ENCODE results near the gene PPFIA2.
"Not testable (repeated sequence)": the region's sequence is repeated elsewhere in the genome, so short reads cannot be mapped to it uniquely, and the experiment has no call there.

The PPFIA2 gene

GRCh38 chr12:81597928-81598604, 161.1 kb downstream of the PPFIA2 start:
- Histone ChIP-seq H3K27me3 (ENCODE audit: control insufficient read depth, insufficient read depth, low read length) (no peaks in the 10 kb centered on the region), H3K36me3 (ENCODE audit: control insufficient read depth, insufficient read depth, low read length) (no peaks in the 10 kb centered on the region), H3K4me1 (ENCODE audit: control insufficient read depth, insufficient read depth, low read length) (no peaks in the 10 kb centered on the region), H3K27ac (ENCODE audit: low read depth, low read length) (no peak overlapping the region), H3K4me3 (ENCODE audit: low read depth, low read length) (no peak overlapping the region), H3K9me3 (ENCODE audit: control insufficient read depth, insufficient read depth, low read depth, low read length) (no peaks in the 10 kb centered on the region), H3K9ac (ENCODE audit: low read length) (no peak overlapping the region)

- H3K9ac ChIP-seq (ENCODE audit: low read length), result no peak overlapping the region
- H3K4me1 ChIP-seq (ENCODE audit: control insufficient read depth, insufficient read depth, low read length), result no peaks in the 10 kb centered on the region
- no peak overlapping the region for H3K4me3 ChIP-seq (ENCODE audit: low read depth, low read length)
- H3K27me3 ChIP-seq (ENCODE audit: control insufficient read depth, insufficient read depth, low read length), result no peaks in the 10 kb centered on the region
- H3K36me3 ChIP-seq (ENCODE audit: control insufficient read depth, insufficient read depth, low read length), result no peaks in the 10 kb centered on the region
- no peak overlapping the region for H3K27ac ChIP-seq (ENCODE audit: low read depth, low read length)
- 0 out of 2 replicates have a peak, but pooled peaks cover 3% of the 10 kb centered on the region for H3K9me3 ChIP-seq (ENCODE audit: control insufficient read depth, insufficient read depth, low read depth, low read length)
Observed at GRCh38 chr12:81596558-81596957, 162.6 kb downstream of the PPFIA2 start.

DNA sequence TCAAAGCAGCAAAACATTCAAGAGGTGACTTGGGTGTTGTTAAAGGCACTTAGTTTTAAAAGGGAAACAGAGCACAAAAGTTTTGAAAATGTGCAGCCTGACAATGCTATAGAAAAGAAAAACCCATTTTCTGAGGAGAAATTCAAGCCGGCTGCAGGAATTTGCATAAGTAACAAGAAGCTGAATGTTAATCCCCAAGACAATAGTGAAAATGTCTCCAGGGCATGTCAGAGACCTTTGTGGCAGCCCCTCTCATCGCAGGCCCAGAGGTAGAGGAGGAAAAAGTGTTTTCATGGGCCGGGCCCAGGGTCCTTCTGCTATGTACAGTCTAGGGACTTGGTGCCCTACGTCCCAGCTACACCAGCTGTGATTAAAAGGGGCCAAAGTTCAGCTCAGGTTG, 167.9 kb downstream of the PPFIA2 start:
- Histone ChIP-seq H3K9ac (ENCODE audit: low read length) (no peak overlapping the region), H3K36me3 (ENCODE audit: control insufficient read depth, insufficient read depth, low read length) (no peaks in the 10 kb centered on the region), H3K4me3 (ENCODE audit: low read depth, low read length) (no peak overlapping the region), H3K27ac (ENCODE audit: low read depth, low read length) (no peak overlapping the region), H3K4me1 (ENCODE audit: control insufficient read depth, insufficient read depth, low read length) (no peaks in the 10 kb centered on the region), H3K9me3 (ENCODE audit: control insufficient read depth, insufficient read depth, low read depth, low read length) (0 out of 2 replicates have a peak, but pooled peaks cover 10% of the 10 kb centered on the region), H3K27me3 (ENCODE audit: control insufficient read depth, insufficient read depth, low read length) (no peaks in the 10 kb centered on the region)

DNA sequence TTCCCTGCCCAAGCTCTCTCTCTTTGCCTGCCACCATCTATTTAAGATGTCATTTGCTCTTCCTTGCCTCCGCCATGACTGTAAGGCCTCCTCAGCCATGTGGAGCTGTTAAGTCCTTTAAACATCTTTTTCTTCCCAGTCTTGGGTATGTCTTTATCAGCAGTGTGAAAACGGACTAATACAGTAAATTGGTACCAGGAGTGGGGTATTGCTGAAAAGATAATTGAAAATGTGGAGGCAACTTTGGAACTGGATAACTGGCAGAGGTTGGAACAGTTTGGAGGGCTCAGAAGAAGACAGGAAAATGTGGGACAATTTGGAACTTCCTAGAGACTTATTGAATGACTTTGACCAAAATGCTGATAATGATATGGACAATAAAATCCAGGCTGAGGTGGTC, 168.4 kb downstream of the PPFIA2 start:
- H3K36me3 ChIP-seq (ENCODE audit: control insufficient read depth, insufficient read depth, low read length), result not testable (repeated sequence)

DNA sequence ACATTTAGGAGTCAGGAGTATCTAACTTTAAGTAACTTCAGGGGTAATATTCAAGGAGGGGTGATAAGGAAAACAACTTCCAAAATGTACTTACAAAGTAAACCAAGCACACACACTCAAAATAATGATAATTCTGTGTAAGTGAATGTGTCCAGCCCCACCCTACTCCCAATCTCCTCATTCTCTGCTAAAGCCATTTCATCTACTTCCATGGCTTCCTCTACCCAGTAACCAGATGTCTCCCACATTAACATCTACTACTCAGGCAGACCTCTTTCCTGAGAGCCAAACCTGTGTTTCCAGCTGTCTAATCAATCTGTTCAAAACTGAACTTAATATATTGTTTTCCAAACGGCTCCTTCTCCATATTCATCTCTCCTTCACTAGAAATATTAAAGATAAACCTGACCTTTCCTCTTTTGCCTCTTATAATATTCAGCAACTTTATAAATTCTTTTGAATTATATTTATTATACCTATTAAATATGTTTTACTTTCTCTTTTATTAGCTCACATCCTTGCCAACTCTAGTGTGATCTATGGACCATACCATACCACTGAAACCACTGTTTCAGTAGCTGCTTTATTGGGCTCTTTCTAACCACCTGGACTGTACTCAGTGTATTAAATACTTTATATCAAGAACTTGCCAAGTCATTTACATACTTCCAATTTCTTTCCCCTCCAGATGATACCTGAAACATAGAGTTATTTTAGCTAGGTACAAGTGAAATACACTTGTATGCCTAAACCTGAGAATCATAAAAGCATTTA, 170.7 kb downstream of the PPFIA2 start:
- Histone ChIP-seq H3K4me3 (ENCODE audit: low read depth, low read length) (no peak overlapping the region), H3K27me3 (ENCODE audit: control insufficient read depth, insufficient read depth, low read length) (no peaks in the 10 kb centered on the region), H3K9ac (ENCODE audit: low read length) (no peak overlapping the region), H3K36me3 (ENCODE audit: control insufficient read depth, insufficient read depth, low read length) (no peaks in the 10 kb centered on the region), H3K27ac (ENCODE audit: low read depth, low read length) (no peak overlapping the region), H3K9me3 (ENCODE audit: control insufficient read depth, insufficient read depth, low read depth, low read length) (0 out of 2 replicates have a peak, but pooled peaks cover 10% of the 10 kb centered on the region), H3K4me1 (ENCODE audit: control insufficient read depth, insufficient read depth, low read length) (no peaks in the 10 kb centered on the region)

More for the DNA sequence above, 168.4 kb downstream of the PPFIA2 start:
- H3K27ac ChIP-seq (ENCODE audit: low read depth, low read length); H3K27me3 ChIP-seq (ENCODE audit: control insufficient read depth, insufficient read depth, low read length); H3K9me3 ChIP-seq (ENCODE audit: control insufficient read depth, insufficient read depth, low read depth, low read length); H3K4me3 ChIP-seq (ENCODE audit: low read depth, low read length); H3K4me1 ChIP-seq (ENCODE audit: control insufficient read depth, insufficient read depth, low read length); H3K9ac ChIP-seq (ENCODE audit: low read length): not testable (repeated sequence)

GRCh38 chr12:81585787-81586186, 173.4 kb downstream of the PPFIA2 start:
- 0 out of 2 replicates have a peak, but pooled peaks cover 4% of the 10 kb centered on the region for H3K9me3 ChIP-seq (ENCODE audit: control insufficient read depth, insufficient read depth, low read depth, low read length)
- no peak overlapping the region for H3K9ac ChIP-seq (ENCODE audit: low read length)
- no peaks in the 10 kb centered on the region for H3K4me1 ChIP-seq (ENCODE audit: control insufficient read depth, insufficient read depth, low read length)
- no peak overlapping the region for H3K27ac ChIP-seq (ENCODE audit: low read depth, low read length)
- H3K27me3 ChIP-seq (ENCODE audit: control insufficient read depth, insufficient read depth, low read length), result no peaks in the 10 kb centered on the region
- no peaks in the 10 kb centered on the region for H3K36me3 ChIP-seq (ENCODE audit: control insufficient read depth, insufficient read depth, low read length)
- no peak overlapping the region for H3K4me3 ChIP-seq (ENCODE audit: low read depth, low read length)

DNA sequence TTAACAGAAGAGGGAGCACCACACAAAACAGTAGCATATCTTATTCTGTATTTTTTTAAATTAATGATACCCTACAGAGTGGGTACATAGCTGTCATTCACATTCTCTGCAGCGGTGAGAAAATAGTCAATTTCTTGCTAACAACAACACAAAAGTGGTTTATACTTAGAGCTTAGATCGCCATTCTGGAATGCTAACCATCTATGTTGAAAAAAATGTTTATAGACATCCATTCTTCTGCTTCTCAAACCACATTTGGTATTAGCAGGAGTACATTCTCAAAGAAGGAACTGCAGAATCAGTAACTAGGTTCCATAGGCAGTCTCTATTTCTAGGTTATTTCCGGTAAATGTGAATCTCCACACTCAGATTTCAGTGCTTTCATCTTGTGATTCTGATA, 185.9 kb downstream of the PPFIA2 start:
- no peaks in the 10 kb centered on the region for H3K9me3 ChIP-seq (ENCODE audit: control insufficient read depth, insufficient read depth, low read depth, low read length)
- H3K27me3 ChIP-seq (ENCODE audit: control insufficient read depth, insufficient read depth, low read length), result no peaks in the 10 kb centered on the region
- no peak overlapping the region for H3K9ac ChIP-seq (ENCODE audit: low read length)
- H3K36me3 ChIP-seq (ENCODE audit: control insufficient read depth, insufficient read depth, low read length), result no peaks in the 10 kb centered on the region
- no peak overlapping the region for H3K27ac ChIP-seq (ENCODE audit: low read depth, low read length)
- no peak overlapping the region for H3K4me3 ChIP-seq (ENCODE audit: low read depth, low read length)
- H3K4me1 ChIP-seq (ENCODE audit: control insufficient read depth, insufficient read depth, low read length), result no peaks in the 10 kb centered on the region

GRCh38 chr12:81572411-81572810, 186.7 kb downstream of the PPFIA2 start:
- Histone ChIP-seq H3K4me1 (ENCODE audit: control insufficient read depth, insufficient read depth, low read length) (no peaks in the 10 kb centered on the region), H3K27ac (ENCODE audit: low read depth, low read length) (no peak overlapping the region), H3K36me3 (ENCODE audit: control insufficient read depth, insufficient read depth, low read length) (no peaks in the 10 kb centered on the region), H3K4me3 (ENCODE audit: low read depth, low read length) (no peak overlapping the region), H3K27me3 (ENCODE audit: control insufficient read depth, insufficient read depth, low read length) (no peaks in the 10 kb centered on the region), H3K9ac (ENCODE audit: low read length) (no peak overlapping the region), H3K9me3 (ENCODE audit: control insufficient read depth, insufficient read depth, low read depth, low read length) (no peaks in the 10 kb centered on the region)

GRCh38 chr12:81570234-81570633, 188.9 kb downstream of the PPFIA2 start:
- H3K9me3 ChIP-seq (ENCODE audit: control insufficient read depth, insufficient read depth, low read depth, low read length), result no peaks in the 10 kb centered on the region
- no peaks in the 10 kb centered on the region for H3K36me3 ChIP-seq (ENCODE audit: control insufficient read depth, insufficient read depth, low read length)
- no peak overlapping the region for H3K4me3 ChIP-seq (ENCODE audit: low read depth, low read length)
- H3K4me1 ChIP-seq (ENCODE audit: control insufficient read depth, insufficient read depth, low read length), result no peaks in the 10 kb centered on the region
- H3K9ac ChIP-seq (ENCODE audit: low read length), result no peak overlapping the region
- H3K27me3 ChIP-seq (ENCODE audit: control insufficient read depth, insufficient read depth, low read length), result no peaks in the 10 kb centered on the region
- no peak overlapping the region for H3K27ac ChIP-seq (ENCODE audit: low read depth, low read length)

DNA sequence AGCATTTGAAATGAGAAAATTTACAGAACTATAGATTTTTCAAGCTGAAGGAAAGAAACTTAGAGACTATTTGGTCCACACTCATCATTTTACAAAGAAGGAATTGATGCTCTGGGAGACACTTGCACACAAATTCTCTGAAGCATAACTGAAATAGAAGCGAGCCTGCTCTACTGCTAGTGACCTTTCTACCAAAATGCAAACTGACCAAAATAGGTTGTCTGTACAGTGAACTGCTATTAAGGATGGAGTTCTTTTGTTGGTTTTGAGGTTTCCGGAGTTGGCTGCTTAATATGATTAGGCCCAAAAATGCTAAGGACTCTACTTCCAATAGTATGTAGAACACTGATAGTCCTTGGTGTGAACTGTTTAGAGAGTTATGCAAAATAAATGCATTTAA, 194.9 kb downstream of the PPFIA2 start:
- Histone ChIP-seq H3K27ac (ENCODE audit: low read depth, low read length) (no peak overlapping the region), H3K27me3 (ENCODE audit: control insufficient read depth, insufficient read depth, low read length) (no peaks in the 10 kb centered on the region), H3K4me1 (ENCODE audit: control insufficient read depth, insufficient read depth, low read length) (no peaks in the 10 kb centered on the region), H3K4me3 (ENCODE audit: low read depth, low read length) (no peak overlapping the region), H3K9me3 (ENCODE audit: control insufficient read depth, insufficient read depth, low read depth, low read length) (no peaks in the 10 kb centered on the region), H3K36me3 (ENCODE audit: control insufficient read depth, insufficient read depth, low read length) (no peaks in the 10 kb centered on the region), H3K9ac (ENCODE audit: low read length) (no peak overlapping the region)

DNA sequence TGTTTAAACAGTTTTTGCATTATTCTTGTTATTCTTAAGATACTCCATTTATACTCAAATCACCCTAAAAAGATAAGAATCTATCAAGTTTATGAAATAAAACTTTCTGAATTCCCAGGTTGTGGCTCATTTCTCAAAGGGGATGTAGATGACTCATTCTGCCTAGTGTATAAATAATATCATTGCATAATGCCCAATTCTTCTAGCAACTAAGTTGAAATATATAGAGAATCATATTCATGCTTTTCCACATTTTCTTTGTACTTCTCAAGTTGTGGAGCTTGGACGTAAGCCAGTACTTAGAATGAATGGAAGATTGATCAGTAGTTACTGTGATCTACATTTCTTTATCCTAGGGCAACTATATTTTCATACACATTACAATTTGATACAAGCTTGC, 201.1 kb downstream of the PPFIA2 start:
- no peak overlapping the region for H3K27ac ChIP-seq (ENCODE audit: low read depth, low read length)
- no peaks in the 10 kb centered on the region for H3K4me1 ChIP-seq (ENCODE audit: control insufficient read depth, insufficient read depth, low read length)
- H3K27me3 ChIP-seq (ENCODE audit: control insufficient read depth, insufficient read depth, low read length), result no peaks in the 10 kb centered on the region
- no peaks in the 10 kb centered on the region for H3K36me3 ChIP-seq (ENCODE audit: control insufficient read depth, insufficient read depth, low read length)
- no peak overlapping the region for H3K9ac ChIP-seq (ENCODE audit: low read length)
- no peak overlapping the region for H3K4me3 ChIP-seq (ENCODE audit: low read depth, low read length)
- H3K9me3 ChIP-seq (ENCODE audit: control insufficient read depth, insufficient read depth, low read depth, low read length), result no peaks in the 10 kb centered on the region

Data from HUES6 (cell line).